ENCODE measurements around the gene SPESP1. TPM values are rescaled to one million over a fixed set of nuclear protein-coding genes. Genes with fewer than 3 reads are reported as not detected.

The SPESP1 gene
- total RNA-seq, 1 experiment from 2014 or later = 0.48 TPM

DNA sequence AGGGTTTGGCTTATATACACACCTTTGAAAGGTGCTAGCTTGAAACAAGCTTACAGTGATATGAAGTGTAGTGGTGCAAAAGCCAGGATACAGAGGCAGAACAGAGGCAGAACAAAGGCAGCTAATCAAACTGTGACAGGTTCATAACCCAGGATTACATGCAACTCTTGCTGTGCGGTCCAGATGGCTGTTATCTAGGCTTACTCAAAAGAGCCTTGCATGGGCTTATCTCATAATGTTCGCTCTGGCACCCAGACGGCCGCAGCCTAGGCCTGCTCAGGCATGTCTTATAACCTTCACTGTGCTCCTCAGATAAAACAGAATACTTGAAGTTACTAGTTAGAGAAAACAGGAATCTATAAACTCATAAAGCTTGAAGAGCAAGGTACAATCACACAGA lies 61.4 kb downstream of the SPESP1 start:
- no peak for DNase-seq
- H3K4me3 ChIP-seq (ENCODE audit: insufficient read depth, low read depth, low read length) = no peak overlapping the region
- no peaks in the 10 kb centered on the region for H3K36me3 ChIP-seq (replicated peaks; ENCODE audit: control insufficient read depth, insufficient read depth, low read length)
- no peaks in the 10 kb centered on the region for H3K27me3 ChIP-seq (ENCODE audit: control insufficient read depth, insufficient read depth, low read length)

- Histone ChIP-seq H3K36me3 (replicated peaks; ENCODE audit: control insufficient read depth, insufficient read depth, low read length) (no peaks in the 10 kb centered on the region), H3K27me3 (ENCODE audit: control insufficient read depth, insufficient read depth, low read length) (no peaks in the 10 kb centered on the region), H3K4me3 (ENCODE audit: insufficient read depth, low read depth, low read length) (no peak overlapping the region)
- DNase-seq = no peak
These were observed 62.4 kb downstream of the SPESP1 start for GRCh38 chr15:68992696-68993095.

DNA sequence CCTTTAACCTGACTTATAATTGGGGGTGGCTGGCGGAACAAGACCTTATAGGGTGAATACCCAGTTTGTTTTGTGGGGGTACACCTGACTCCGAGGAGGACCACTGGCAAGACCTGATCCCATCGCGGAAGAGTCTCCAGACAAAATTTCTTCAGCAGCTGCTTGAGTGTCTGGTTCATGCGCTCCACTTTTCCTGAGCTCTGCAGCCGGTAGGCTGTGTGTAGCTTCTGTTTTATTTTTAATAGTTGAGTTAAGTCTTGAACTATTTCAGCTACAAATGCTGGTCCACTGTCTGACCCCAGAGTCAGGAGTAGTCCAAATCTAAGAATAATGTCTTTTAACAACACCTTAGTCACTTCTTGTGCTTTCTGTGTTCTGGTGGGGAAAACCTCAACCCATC lies 63.0 kb downstream of the SPESP1 start:
- Histone ChIP-seq H3K36me3 (replicated peaks; ENCODE audit: control insufficient read depth, insufficient read depth, low read length) (no peaks in the 10 kb centered on the region), H3K4me3 (ENCODE audit: insufficient read depth, low read depth, low read length) (no peak overlapping the region), H3K27me3 (ENCODE audit: control insufficient read depth, insufficient read depth, low read length) (no peaks in the 10 kb centered on the region)
- DNase-seq = no peak

DNA sequence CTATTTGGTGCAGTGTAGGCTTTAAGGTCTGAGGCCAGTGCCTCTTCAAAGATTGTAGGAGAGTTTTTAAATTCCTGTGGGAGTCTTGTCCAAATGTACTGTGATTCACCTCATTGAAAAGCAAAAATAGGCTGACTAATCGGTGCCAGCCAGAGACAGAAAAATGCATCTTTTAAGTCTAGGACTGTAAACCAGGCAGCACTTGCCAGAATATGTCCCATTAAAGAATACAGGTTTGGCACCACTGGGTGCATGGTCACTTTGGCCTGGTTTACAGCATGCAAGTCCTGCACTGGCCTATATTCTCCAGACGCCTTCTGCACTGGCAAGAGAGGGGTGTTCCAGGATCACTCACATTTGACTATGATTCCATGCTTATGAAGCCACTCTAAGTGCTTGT lies 63.8 kb downstream of the SPESP1 start:
- DNase-seq = no peak
- Histone ChIP-seq H3K36me3 (replicated peaks; ENCODE audit: control insufficient read depth, insufficient read depth, low read length) (no peaks in the 10 kb centered on the region), H3K4me3 (ENCODE audit: insufficient read depth, low read depth, low read length) (no peak overlapping the region), H3K27me3 (ENCODE audit: control insufficient read depth, insufficient read depth, low read length) (no peaks in the 10 kb centered on the region)

DNA sequence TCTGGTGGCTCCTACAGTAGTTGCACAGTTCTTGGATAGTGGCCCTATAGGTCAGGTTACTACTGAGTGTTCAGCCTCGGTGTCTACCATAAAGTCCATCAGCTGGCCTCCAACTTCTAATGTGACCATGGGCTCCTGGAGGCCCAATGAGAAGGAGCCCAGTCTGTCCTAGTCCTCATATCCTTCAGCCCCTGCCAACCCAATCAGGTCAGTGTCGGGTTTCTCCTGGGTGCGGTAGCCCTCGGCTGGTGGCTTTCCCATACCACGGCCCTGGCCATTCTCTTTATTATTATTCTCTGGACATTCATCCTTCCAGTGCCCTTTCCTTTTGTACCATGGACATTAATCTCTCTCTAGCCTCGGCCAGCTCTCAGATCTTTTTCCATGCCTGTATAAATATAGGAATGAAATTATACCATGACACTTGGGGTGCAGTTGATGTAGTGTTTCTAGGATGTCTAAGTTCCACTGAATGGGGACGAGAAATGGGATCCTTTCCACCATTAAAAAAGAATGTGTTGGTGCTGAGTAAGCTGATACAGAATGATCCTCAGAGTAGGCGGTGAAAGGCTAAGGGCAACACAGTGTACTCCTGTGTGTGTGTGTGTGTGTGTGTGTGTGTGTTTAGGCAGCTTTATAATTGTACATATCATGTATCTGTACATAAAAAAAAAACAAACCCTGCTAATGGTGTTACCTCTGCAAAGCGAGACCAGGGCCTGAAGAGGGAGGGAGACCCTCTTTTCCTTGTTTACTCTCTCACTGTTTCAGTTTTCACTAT lies 64.8 kb downstream of the SPESP1 start:
- Histone ChIP-seq H3K4me3 (ENCODE audit: insufficient read depth, low read depth, low read length) (no peak overlapping the region), H3K36me3 (replicated peaks; ENCODE audit: control insufficient read depth, insufficient read depth, low read length) (no peaks in the 10 kb centered on the region), H3K27me3 (ENCODE audit: control insufficient read depth, insufficient read depth, low read length) (no peaks in the 10 kb centered on the region)
- no peak for DNase-seq

Other genes starting within 250 kb of the SPESP1 start
- gene ANP32A, start 109.6 kb upstream of the SPESP1 start, total RNA-seq (2014; rRNA removed; shearing (Covaris generic)) = 107 and 138 TPM in 2 replicates
- gene NOX5, start 84.2 kb downstream of the SPESP1 start, total RNA-seq (2014; rRNA removed; shearing (Covaris generic)) = not detected in 2 replicates
- gene GLCE, start 230.1 kb downstream of the SPESP1 start, total RNA-seq (2014; rRNA removed; shearing (Covaris generic)) = 7.0 and 7.9 TPM in 2 replicates

All from H7 (cell line).